ENCODE measurements around the gene CCL14.
"Not testable (repeated sequence)": the region's sequence is repeated elsewhere in the genome, so short reads cannot be mapped to it uniquely, and the experiment has no call there.

CCL14 gene

GRCh38 chr17:35942588-35943186 lies 43.8 kb downstream of the CCL14 start:
- no peak for TF ChIP-seq CTCF (conservative IDR thresholded peaks at IDR 0.05)
- H3K27ac ChIP-seq = peak overlapping the region; percentile 29

GRCh38 chr17:35938492-35938891 lies 48.0 kb downstream of the CCL14 start:
- H3K27ac ChIP-seq = not testable (repeated sequence)

GRCh38 chr17:35936063-35936462 lies 50.5 kb downstream of the CCL14 start:
- no peak overlapping the region for H3K27ac ChIP-seq
- no peak for TF ChIP-seq CTCF (conservative IDR thresholded peaks at IDR 0.05)

DNA sequence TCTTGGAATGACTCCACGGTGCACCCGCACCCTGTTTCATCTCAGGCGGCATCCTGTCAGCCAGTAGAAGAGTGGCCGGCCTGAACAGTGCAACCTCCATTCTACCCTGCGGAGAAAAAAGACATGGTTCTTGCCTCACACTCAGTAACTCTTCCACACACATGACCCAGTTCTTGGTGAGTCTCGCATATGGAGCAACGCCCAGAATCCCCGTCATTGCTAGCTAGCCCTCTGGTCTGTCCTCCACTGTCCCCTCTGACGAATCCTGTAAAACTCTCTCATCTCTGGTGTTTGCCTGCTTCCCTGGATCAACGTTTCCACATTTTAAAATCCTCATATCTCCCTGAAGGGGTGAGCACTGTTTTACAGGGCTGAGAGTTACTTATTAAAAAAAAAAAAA lies 51.8 kb downstream of the CCL14 start:
- TF ChIP-seq CTCF (conservative IDR thresholded peaks at IDR 0.05) = no peak
- no peak overlapping the region for H3K27ac ChIP-seq
